GM20431 (cell line): ENCODE data around the gene SULF2.

Source experiments
- in situ Hi-C: fragments of 300-500 bp; cut with MseI, MboI; formaldehyde crosslinking; loops from one replicate; pipeline ENCODE4 v1.15.0; 2020; ENCODE audit warnings: low sequenced_read_pairs; ENCODE audit not compliant: unreplicated experiment

The SULF2 gene

GRCh38 chr20:47720636-47721427, 64.4 kb downstream of the SULF2 start:
- in situ Hi-C loops: no loop called here

GRCh38 chr20:47719625-47720024, 65.7 kb downstream of the SULF2 start:
- in situ Hi-C loops: no loop called here

GRCh38 chr20:47719211-47719610, 66.1 kb downstream of the SULF2 start:
- in situ Hi-C loops: no loop called here

- in situ Hi-C loops: no loop called here
These were observed 66.9 kb downstream of the SULF2 start for GRCh38 chr20:47718398-47718797.

- in situ Hi-C loops: no loop called here
These were observed 67.9 kb downstream of the SULF2 start for GRCh38 chr20:47717421-47717820.

GRCh38 chr20:47713878-47714450, 71.3 kb downstream of the SULF2 start:
- in situ Hi-C loops: no loop called here

- in situ Hi-C loops: no loop called here
These were observed 72.1 kb downstream of the SULF2 start for GRCh38 chr20:47713163-47713562.

- in situ Hi-C loops: no loop called here
These were observed 74.1 kb downstream of the SULF2 start for GRCh38 chr20:47711046-47711752.

GRCh38 chr20:47710665-47711045, 74.6 kb downstream of the SULF2 start:
- in situ Hi-C loops: no loop called here

GRCh38 chr20:47708953-47709833, 76.1 kb downstream of the SULF2 start:
- in situ Hi-C loops: no loop called here

- in situ Hi-C loops: no loop called here
These were observed 77.0 kb downstream of the SULF2 start for GRCh38 chr20:47708140-47708807.

GRCh38 chr20:47706345-47706744, 78.9 kb downstream of the SULF2 start:
- in situ Hi-C loops: no loop called here

- in situ Hi-C loops: no loop called here
These were observed 79.8 kb downstream of the SULF2 start for GRCh38 chr20:47705497-47705856.

- in situ Hi-C loops: no loop called here
These were observed 80.4 kb downstream of the SULF2 start for GRCh38 chr20:47704746-47705496.

- in situ Hi-C loops: no loop called here
These were observed 81.5 kb downstream of the SULF2 start for GRCh38 chr20:47703748-47704147.

- in situ Hi-C loops: no loop called here
These were observed 83.7 kb downstream of the SULF2 start for GRCh38 chr20:47701612-47702011.

- in situ Hi-C loops: no loop called here
These were observed 85.0 kb downstream of the SULF2 start for GRCh38 chr20:47700327-47700726.

- in situ Hi-C loops: loop anchor here (25.0 kb wide), 1 partner anchor 912 kb away; no protein-coding TSS in a partner anchor
These were observed 85.5 kb downstream of the SULF2 start for GRCh38 chr20:47699818-47700217.

- in situ Hi-C loops: loop anchor here (25.0 kb wide), 1 partner anchor 914 kb away; no protein-coding TSS in a partner anchor
These were observed 87.1 kb downstream of the SULF2 start for GRCh38 chr20:47698142-47698541.
